Tibial nerve (tissue), 4 donors: ENCODE results near the gene MRE11. TPM values are rescaled to one million over a fixed set of nuclear protein-coding genes. Genes with fewer than 3 reads are reported as not detected.
"Not testable (repeated sequence)": the region's sequence is repeated elsewhere in the genome, so short reads cannot be mapped to it uniquely, and the experiment has no call there.

Source experiments
- DNase-seq, 2 donors: peaks; one replicate each; pipeline ENCODE4 v3.0.0-alpha.2; 2019; ENCODE audit warnings: low spot score in 2 of 2
- H3K27ac ChIP-seq, 4 donors: fragments of 200-600 bp; sonication (generic) in 3 of 4; one replicate each; pipeline ENCODE4 v1.5.1; 2017 to 2019; ENCODE audit warnings: mild to moderate bottlenecking in 1 of 4
- H3K27me3 ChIP-seq, 2 donors: fragments of 200-600 bp; sonication (generic) in 1 of 2; one replicate each; pipeline versions ENCODE4 v1.5.1 to v1.6.0; 2017 to 2019
- H3K36me3 ChIP-seq, 3 donors: fragments of 200-600 bp; sonication (generic); one replicate each; pipeline ENCODE4 v1.5.1; 2018 to 2019
- H3K4me1 ChIP-seq, 4 donors: fragments of 200-600 bp; sonication (generic) in 3 of 4; one replicate each; pipeline ENCODE4 v1.5.1; 2017 to 2019
- H3K4me3 ChIP-seq, 4 donors: fragments of 200-600 bp; sonication (generic) in 3 of 4; one replicate each; pipeline ENCODE4 v1.5.1; 2017 to 2019; ENCODE audit warnings: mild to moderate bottlenecking in 1 of 4, moderate library complexity in 1 of 4
- H3K9me3 ChIP-seq, 4 donors: fragments of 200-600 bp; sonication (generic) in 3 of 4; one replicate each; pipeline ENCODE4 v1.5.1; 2017 to 2019
- EP300 ChIP-seq, 2 donors: sonication (generic); formaldehyde crosslinking; IDR thresholded peaks; one replicate each; pipeline ENCODE4 v1.6.1; 2017; ENCODE audit warnings: antibody characterized with exemption in 2 of 2, mild to moderate bottlenecking in 1 of 2
- POLR2A ChIP-seq, 2 donors: fragments of 450-650 bp; IDR thresholded peaks; one replicate each; pipeline ENCODE4 v1.6.1; 2017; ENCODE audit warnings: antibody characterized with exemption in 2 of 2, mild to moderate bottlenecking in 2 of 2, moderate library complexity in 2 of 2
- WGBS, 2 donors: methylation state at CpG; one replicate each; pipeline ENCODE4 v1.1.5; 2018; 5-methylcytosine and 5-hydroxymethylcytosine counted together
- small RNA-seq: library from RNA; depleted of rRNA; stranded (forward); fragments of <200 nt; gene quantifications from one replicate; pipeline ENCODE3, GENCODE V24; 2016
- total RNA-seq, 4 donors: library from RNA; depleted of rRNA; stranded (reverse); fragments of >200 nt; gene quantifications; one replicate each; pipeline ENCODE4 v1.1.0, GENCODE V29; 2016
- TF ChIP-seq, protein P1 (sequence below), 5 experiments: fragments of 200-600 bp in 3 of 5; fragments of 450-650 bp in 2 of 5; sonication (generic) in 3 of 5; IDR thresholded peaks; one replicate each; pipeline ENCODE4 v1.5.1; 2016 to 2019; ENCODE audit warnings: antibody characterized with exemption in 5 of 5, mild to moderate bottlenecking in 3 of 5, moderate library complexity in 2 of 5

MRE11 gene
- total RNA-seq, 4 donors from 2014 or later, result 14.0 to 28.4 (median 17.4) TPM

DNA sequence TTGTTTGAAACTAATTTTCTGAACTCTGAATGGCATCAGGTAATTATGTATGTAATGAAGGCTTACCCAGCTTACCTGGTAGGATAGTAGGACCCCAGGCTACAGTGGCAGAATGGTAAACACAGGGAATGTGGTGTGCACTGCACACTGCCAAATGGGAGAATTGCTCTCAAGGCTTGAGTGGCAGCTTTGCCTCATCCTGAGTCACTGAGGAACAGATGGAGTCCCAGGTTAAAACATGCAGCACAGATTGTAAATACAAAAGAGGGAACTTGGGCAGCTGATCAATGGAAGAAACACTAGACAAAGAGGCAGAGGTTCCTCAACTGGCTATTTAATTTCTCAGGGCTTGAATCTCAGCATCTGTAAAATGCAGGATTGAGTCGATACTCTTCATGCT lies 116.8 kb downstream of the MRE11 start:
- 77 to 90% methylated on average over 1 of the region's 1 CpG for WGBS, 2 donors
- H3K9me3 ChIP-seq, result no peaks in the 10 kb centered on the region
- no peak for TF ChIP-seq EP300 (IDR thresholded peaks at IDR 0.05)
- TF ChIP-seq, protein P1, sequence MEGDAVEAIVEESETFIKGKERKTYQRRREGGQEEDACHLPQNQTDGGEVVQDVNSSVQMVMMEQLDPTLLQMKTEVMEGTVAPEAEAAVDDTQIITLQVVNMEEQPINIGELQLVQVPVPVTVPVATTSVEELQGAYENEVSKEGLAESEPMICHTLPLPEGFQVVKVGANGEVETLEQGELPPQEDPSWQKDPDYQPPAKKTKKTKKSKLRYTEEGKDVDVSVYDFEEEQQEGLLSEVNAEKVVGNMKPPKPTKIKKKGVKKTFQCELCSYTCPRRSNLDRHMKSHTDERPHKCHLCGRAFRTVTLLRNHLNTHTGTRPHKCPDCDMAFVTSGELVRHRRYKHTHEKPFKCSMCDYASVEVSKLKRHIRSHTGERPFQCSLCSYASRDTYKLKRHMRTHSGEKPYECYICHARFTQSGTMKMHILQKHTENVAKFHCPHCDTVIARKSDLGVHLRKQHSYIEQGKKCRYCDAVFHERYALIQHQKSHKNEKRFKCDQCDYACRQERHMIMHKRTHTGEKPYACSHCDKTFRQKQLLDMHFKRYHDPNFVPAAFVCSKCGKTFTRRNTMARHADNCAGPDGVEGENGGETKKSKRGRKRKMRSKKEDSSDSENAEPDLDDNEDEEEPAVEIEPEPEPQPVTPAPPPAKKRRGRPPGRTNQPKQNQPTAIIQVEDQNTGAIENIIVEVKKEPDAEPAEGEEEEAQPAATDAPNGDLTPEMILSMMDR (IDR thresholded peaks at IDR 0.05), result no peak
- TF ChIP-seq POLR2A (IDR thresholded peaks at IDR 0.05), result no peak
- no peaks in the 10 kb centered on the region for H3K27me3 ChIP-seq
- no peak overlapping the region for H3K4me3 ChIP-seq
- H3K36me3 ChIP-seq, result peaks cover 0 to 5% (median 0%) of the 10 kb centered on the region in 3 donors
- DNase-seq, result no peak
- no peaks in the 10 kb centered on the region for H3K4me1 ChIP-seq
- H3K27ac ChIP-seq, result no peak overlapping the region

DNA sequence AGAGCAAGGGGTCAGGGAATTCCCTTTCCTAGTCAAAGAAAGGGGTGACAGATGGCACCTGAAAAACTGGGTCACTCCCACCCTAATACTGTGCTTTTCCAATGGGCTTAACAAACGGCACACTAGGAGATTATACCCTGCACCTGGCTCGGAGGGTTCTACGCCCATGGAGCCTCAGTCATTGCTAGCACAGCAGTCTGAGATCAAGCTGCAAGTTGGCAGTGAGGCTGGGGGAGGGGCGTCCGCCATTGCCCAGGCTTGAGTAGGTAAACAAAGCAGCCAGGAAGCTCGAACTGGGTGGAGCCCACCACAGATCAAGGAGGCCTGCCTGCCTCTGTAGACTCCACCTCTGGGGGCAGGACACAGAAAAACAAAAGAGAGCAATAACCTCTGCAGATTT lies 123.1 kb downstream of the MRE11 start:
- not testable (repeated sequence) for H3K9me3 ChIP-seq, H3K4me3 ChIP-seq, H3K36me3 ChIP-seq, H3K4me1 ChIP-seq, DNase-seq, H3K27me3 ChIP-seq, H3K27ac ChIP-seq
- 77 to 83% methylated on average over 6 of the region's 6 CpGs for WGBS, 2 donors

Small RNA genes lying within 50 kb of the gene (small RNA-seq; reads per million reads assigned to genes)
- gene MIR548L, result not detected

Other genes starting within 250 kb of the MRE11 start
- under 1 TPM in 1 of 4 donors, not detected in 3; 0.59 TPM for gene IZUMO1R, start 189.3 kb downstream of the MRE11 start, total RNA-seq
- under 1 TPM in 1 of 4 donors, not detected in 3; 0.21 TPM for gene GPR83, start 92.4 kb downstream of the MRE11 start, total RNA-seq
- 10 to 100 TPM in 3 of 4 donors, 1 to 10 TPM in 1; 9.2 to 44.9 (median 16.8) TPM for gene ANKRD49, start 140 bp upstream of the MRE11 start, total RNA-seq
- not detected for gene C11orf97, start 18.6 kb upstream of the MRE11 start, total RNA-seq
- 10 to 100 TPM in 1 of 4 donors, 1 to 10 TPM in 3; 5.4 to 11.0 (median 7.7) TPM for gene FUT4, start 50.1 kb upstream of the MRE11 start, total RNA-seq
- 1 to 10 TPM; 7.2 to 9.0 (median 8.3) TPM for gene PIWIL4, start 73.5 kb upstream of the MRE11 start, total RNA-seq